GM18907 (cell line): Measurements from ENCODE around the gene RIPOR3.
"Not testable (repeated sequence)": the region's sequence is repeated elsewhere in the genome, so short reads cannot be mapped to it uniquely, and the experiment has no call there.

ENCODE experiments used
- ATAC-seq: cut with Tn5 transposase; IDR thresholded peaks from one replicate; pipeline ENCODE4 v1.9.1; 2021; ENCODE audit warnings: mild to moderate bottlenecking, moderate library complexity; ENCODE audit not compliant: unreplicated experiment

The RIPOR3 gene

GRCh38 chr20:50611128-50611810 is 80.1 kb downstream of the RIPOR3 start:
- no peak for ATAC-seq

GRCh38 chr20:50610212-50610718 is 81.1 kb downstream of the RIPOR3 start:
- no peak for ATAC-seq

GRCh38 chr20:50609438-50609989 is 81.8 kb downstream of the RIPOR3 start:
- ATAC-seq = no peak

DNA sequence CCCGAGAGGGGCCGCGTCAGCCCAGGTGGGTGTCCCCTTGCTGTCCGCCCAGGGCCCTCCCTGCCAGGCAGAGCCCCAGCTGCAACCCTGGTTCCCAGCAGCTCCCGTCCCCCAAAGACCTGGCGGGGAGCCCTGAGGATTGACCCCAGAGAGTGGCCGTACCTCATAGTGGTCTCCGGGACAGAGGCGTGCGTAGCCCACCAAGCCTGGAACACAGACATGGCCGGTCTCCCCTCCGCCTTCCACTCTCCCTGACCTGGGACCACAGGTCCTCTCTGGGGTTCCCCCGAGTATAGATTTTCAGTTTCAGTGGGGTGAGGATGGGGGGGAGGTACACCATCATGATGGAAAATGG is 82.6 kb downstream of the RIPOR3 start:
- no peak for ATAC-seq

DNA sequence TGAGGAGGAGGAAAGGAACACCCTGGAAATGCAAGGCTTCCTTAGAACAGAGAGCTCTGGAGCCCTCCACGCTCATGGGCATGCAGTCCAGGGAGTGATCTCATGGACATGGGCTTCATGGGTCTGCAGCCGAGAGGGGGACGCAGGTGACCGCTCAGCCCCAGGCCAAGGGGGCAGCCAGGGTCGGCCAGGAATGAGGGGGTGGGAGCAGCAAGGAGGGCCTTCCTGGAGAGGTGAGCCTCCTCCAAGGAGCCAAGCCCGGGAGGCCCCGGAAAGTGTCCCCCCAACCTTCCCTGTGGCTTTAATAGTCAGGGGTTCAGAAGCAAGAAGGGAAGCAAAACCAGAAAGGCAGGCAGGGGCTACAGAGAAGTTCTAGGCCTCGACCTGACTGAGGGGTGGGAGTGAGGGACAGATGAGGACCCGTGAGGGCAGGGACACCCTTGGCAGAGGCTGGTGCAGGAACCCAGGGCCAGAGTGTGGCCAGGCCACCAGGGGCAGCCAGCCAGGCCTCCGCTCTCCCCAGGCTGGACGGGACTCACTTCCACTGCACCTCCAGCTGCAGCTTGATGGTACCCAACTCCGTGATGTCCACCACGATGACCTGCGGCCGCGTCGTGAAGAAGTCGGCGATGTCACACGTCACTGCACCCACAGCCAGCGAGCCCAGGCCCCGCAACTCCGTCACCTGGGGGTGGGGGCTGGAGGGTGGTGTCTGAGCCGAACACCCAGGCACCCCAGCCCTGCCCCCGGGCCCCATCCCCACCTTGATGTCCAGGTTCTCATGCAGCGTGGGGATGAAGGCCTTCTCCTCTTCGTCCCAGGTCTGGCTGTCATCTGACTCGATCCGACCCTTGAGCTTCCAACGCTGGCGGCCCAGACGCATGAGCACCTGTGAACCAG is 83.2 kb downstream of the RIPOR3 start:
- ATAC-seq = no peak

DNA sequence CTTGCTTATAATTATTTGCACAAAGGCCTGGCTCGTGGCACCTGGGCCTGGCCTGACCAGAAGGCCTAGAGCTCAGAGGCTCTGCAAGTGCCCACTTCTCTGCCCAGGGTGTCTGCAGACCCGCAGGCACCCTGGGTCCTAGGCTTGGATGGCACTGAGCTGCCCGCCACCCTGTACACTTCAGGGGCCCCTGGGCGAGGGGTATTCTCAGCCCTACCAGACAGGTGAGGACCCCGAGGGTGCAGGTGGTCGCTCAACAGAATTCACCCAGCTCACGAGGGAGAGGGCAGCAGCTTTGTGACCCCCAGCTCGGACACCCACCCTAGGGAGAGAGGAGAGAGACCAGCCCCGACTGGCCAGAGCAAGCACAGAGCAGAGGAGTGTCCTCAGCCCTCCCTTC is 83.9 kb downstream of the RIPOR3 start:
- ATAC-seq = no peak

DNA sequence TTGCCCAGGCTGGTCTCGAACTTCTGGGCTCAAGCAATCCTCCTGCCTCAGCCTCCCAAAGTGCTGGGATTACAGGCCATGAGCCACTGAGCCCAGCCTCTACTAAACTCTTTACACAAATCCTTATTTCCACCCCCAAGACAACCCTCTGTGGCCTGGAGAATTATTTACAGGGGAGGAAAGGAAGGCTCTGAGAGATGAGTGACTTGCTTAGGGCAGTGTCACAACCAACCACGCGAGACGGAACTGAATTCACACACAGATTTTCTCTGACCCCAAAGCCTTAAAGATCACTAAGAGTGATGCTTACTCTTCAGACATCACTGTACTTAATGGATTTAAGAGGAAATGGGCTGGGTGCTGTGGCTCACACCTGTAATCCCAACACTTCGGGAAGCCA is 86.2 kb downstream of the RIPOR3 start:
- no peak for ATAC-seq

- ATAC-seq = no peak
Measured at GRCh38 chr20:50604451-50604850, 86.9 kb downstream of the RIPOR3 start.

- no peak for ATAC-seq
Measured at GRCh38 chr20:50602432-50603088, 88.8 kb downstream of the RIPOR3 start.

DNA sequence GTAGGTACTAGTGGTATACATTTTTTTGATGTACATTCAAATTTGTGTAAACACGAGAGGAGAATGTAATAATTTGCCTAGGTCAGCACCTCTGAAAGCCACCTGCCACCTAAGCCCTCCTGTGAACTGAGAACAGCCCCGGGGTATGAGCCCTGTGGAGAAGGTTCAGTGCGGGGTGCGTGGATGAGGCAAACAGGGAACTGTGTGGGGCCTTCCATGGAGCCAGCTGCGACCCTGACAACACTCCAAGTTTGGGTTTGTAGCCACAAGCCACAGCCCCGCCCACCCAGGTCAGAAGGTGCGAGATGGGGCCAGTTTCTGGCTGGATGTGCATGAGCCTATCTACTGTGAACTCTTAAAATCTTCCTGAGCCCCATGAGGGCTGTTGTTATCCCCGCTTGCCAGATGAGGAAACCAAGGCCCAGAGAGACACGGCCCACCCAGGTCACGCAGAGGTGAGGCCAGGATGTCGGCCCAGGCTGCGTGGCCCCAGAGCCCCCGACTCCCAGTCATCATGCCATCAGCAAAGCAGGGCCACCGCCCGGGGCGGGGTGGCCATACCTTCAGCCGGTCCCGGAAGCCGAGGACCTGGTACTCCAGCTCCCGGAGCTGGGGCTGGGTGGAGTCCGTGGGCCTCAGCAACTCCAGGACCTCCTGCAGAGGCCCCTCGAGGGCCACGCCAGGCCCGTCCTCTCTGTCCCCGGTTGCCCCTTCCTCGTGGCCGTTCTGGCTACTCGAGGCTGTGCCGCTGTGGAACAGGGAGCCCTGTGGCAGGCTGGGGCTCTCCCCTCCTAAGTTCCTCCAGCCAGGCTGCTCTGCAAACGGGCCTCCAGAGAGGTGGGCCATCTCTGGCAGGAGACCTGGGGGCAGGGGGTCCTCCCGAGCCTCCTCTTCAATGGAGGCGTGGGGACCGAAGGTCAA is 89.6 kb downstream of the RIPOR3 start:
- no peak for ATAC-seq

GRCh38 chr20:50600281-50600895 is 91.0 kb downstream of the RIPOR3 start:
- ATAC-seq = no peak

DNA sequence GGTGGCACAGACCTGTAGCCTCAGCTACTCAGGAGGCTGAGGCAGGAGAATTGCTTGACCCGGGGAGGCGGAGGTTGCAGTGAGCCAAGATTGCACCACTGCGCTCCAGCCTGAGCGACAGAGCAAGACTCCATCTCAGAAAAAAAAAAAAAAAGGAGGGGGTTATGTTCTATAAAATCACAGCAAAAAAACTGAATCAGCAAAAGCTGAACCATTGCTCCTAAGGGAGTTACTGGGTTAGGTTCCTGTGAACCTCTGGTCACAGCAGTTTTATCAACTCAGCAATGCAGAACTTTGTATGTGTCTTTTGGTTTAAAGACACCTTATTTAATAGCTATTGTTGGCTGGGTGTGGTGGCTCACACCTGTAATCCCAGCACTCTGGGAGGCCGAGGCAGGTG is 92.6 kb downstream of the RIPOR3 start:
- not testable (repeated sequence) for ATAC-seq

DNA sequence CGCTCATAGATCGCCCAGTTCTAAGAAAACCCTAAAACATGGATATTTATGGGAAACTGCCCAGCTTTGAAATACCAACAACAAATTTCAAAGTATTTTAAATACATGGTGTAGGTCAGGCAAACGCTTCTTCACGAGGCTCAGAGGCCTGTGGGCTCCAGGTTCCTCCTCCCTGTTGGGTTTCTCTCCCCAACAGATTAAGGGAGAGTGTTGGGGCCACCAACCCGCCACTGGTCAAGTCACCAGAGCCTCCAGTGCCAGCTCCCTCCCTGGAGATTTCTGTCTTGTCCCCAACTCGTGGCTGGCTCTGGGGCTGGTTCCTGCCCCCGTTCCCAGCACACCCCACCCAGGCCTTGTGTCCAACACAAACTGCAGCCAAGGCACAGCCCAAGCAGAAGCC is 93.3 kb downstream of the RIPOR3 start:
- no peak for ATAC-seq

GRCh38 chr20:50597406-50597969 is 93.9 kb downstream of the RIPOR3 start:
- ATAC-seq = no peak

- no peak for ATAC-seq
Measured at GRCh38 chr20:50596694-50597021, 94.7 kb downstream of the RIPOR3 start.

- ATAC-seq = no peak
Measured at GRCh38 chr20:50595988-50596693, 95.2 kb downstream of the RIPOR3 start.

GRCh38 chr20:50595433-50595895 is 95.9 kb downstream of the RIPOR3 start:
- ATAC-seq = no peak

GRCh38 chr20:50594591-50595432 is 96.5 kb downstream of the RIPOR3 start:
- ATAC-seq = no peak
